OCI-LY1 (cell line): ENCODE measurements around the gene RELCH.

Experiments used
- EZH2 ChIP-seq: fragments of 200-600 bp; sonication (generic), shearing (Covaris generic); IDR thresholded peaks from 2 replicates; pipeline ENCODE4 v1.8.0; 2017; ENCODE audit warnings: borderline replicate concordance, mixed run types, mild to moderate bottlenecking, antibody characterized with exemption, low read length, moderate library complexity, mixed read lengths
- TF ChIP-seq, protein P1 (sequence below): fragments of 200-600 bp; sonication (generic), shearing (Covaris generic); IDR thresholded peaks from 2 replicates; pipeline ENCODE4 v1.5.1; 2017; ENCODE audit warnings: mild to moderate bottlenecking, antibody characterized with exemption, low read length, moderate library complexity, mixed read lengths

DNA sequence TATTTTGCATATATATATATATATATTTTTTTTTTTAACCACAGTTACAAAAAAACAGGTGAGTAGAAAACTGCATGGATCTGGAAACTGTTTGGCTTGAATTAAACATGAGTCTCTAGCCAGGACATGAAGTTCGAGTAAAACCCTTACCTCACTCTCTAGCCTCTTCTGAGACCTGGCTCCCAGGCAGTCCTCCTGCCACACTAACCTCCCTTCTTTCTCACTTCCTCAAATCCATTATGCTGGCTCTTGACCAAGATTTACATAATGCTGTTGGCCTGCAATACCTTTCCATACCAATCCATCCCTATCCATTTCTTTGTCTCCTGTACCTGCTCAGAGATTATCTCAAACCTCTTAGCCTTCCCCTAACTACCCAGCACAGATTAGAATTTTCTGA lies 34.2 kb upstream of the RELCH start:
- TF ChIP-seq, protein P1, sequence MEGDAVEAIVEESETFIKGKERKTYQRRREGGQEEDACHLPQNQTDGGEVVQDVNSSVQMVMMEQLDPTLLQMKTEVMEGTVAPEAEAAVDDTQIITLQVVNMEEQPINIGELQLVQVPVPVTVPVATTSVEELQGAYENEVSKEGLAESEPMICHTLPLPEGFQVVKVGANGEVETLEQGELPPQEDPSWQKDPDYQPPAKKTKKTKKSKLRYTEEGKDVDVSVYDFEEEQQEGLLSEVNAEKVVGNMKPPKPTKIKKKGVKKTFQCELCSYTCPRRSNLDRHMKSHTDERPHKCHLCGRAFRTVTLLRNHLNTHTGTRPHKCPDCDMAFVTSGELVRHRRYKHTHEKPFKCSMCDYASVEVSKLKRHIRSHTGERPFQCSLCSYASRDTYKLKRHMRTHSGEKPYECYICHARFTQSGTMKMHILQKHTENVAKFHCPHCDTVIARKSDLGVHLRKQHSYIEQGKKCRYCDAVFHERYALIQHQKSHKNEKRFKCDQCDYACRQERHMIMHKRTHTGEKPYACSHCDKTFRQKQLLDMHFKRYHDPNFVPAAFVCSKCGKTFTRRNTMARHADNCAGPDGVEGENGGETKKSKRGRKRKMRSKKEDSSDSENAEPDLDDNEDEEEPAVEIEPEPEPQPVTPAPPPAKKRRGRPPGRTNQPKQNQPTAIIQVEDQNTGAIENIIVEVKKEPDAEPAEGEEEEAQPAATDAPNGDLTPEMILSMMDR: no peak
- TF ChIP-seq EZH2: no peak
